Epithelial cell of esophagus (primary cell): Measurements from ENCODE around the gene ZNF451.
"Not testable (repeated sequence)": the region's sequence is repeated elsewhere in the genome, so short reads cannot be mapped to it uniquely, and the experiment has no call there.

Experiments
- DNase-seq: peaks from one replicate; pipeline ENCODE4 v3.0.0; 2010; ENCODE audit warnings: low read depth
- H3K4me3 ChIP-seq: 2 replicates; pipeline ENCODE4 v1.5.1; 2011; ENCODE audit warnings: mild to moderate bottlenecking, low read length, control low read depth
- CTCF ChIP-seq: IDR thresholded peaks from 2 replicates; pipeline ENCODE4 v1.5.1; 2011; ENCODE audit warnings: low read depth, mild to moderate bottlenecking, low read length, control low read depth, inconsistent platforms; ENCODE audit not compliant: insufficient read depth; ENCODE audit errors: missing control alignments

The ZNF451 gene

DNA sequence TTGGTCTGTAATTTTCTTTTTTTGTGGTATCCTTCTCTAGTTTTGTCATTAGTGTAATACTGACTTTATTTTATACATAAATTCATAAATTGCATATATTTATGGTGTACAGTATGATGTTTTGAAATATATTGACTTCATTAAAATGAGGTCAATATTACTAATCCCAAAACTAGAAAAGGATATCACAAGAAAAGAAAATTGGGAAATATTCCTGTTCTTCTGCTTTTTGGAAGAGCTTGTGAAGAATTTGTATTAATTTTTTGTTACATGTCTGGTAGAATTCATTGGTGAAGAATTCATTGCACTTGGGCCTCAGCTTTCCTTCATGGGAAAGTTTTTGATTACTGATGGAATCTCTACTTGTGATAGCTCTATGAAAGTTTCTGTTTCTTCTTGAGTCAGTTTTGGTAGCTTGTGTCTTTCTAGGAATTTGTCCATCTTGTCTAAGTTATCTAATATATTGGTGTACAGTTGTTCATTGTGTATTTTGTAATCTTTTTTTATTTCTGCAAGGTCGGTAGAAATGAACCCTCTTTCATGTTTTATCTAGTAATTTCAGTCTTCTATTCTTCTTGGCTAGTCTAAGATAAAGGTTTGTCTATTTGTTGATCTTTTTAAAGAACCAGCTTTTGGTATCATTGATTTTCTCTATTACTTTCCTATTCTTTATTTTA, 11.3 kb upstream of the ZNF451 start:
- TF ChIP-seq CTCF: no peak
- no peak for DNase-seq
- no peak overlapping the region for H3K4me3 ChIP-seq

DNA sequence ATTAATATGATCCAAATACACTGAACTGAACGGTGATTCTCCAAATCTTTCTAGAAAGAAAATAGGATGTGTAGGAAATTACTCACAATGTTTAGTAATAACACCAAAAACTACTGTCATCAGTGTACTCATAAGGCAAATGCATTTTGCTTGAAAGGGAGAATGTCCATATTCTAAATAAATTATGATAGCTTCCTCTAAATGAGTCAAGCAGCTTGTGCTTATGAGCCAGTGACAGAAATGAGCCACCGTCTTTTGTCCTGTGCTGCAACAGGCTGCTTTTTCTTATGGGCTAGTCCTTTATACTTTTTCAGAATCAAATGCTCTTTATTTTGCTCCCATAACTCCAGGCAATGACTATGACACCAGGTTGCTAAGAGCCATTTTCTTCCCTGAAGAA, 4.5 kb upstream of the ZNF451 start:
- no peak overlapping the region for H3K4me3 ChIP-seq
- no peak for DNase-seq
- TF ChIP-seq CTCF: no peak

DNA sequence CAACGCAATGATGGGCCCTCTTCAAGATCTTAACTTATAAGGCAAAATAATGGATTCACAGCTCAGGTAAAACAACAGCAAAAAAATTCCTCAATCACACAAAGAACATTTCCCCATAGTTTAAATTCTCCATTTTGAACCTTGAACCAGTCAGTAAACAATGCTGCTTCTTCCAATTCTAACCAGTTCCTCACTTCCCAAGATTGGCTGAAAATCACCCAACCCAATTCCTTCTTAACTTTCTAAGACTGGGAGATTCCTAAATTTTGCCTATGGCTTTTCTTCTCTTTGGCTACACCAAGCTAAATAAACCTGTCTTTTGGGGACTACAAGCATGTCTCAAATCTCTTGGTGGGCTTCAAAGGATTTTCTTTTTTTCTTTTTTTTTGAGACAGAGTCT, 3.1 kb upstream of the ZNF451 start:
- no peak for TF ChIP-seq CTCF

DNA sequence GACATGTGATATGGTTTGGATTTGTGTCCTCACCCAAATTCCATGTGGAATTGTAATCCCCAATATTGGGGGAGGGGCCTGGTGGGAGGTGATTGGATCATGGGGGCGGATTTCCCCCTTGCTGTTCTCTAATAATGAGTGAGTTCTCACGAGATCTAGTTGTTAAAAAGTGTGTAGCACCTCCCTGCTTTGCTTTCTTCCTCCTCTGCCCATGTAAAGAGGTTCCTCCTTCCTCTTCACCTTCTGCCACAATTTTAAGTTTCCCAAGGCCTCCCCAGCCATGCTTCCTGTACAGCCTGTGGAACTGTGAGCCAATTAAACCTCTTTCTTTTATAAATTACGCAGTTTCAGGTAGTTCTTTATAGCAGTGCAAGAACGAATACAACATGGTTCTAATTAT, 2.1 kb upstream of the ZNF451 start:
- H3K4me3 ChIP-seq: no peak overlapping the region
- TF ChIP-seq CTCF: no peak
- DNase-seq: no peak

More for the DNA sequence above, 3.1 kb upstream of the ZNF451 start:
- DNase-seq: no peak
- H3K4me3 ChIP-seq: no peak overlapping the region

DNA sequence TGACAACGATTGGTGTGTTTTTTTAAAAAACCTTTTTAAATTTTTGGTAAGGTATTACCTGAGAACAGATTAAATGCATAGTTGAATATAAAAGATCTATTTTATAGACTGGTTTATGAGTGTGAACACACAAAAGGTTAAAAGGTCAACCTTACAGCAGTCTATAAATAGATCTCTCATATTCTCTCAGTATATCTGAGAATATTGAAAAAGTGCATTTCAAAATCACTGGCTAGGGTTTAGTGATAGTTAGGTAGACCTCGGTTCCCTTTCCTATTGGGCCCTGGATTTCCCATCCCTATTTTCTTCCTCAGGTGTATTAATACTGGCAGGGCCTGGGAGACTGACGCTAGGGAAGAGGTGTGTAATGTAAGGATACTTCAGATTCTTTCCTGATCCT, 723 bp upstream of the ZNF451 start:
- peak overlapping the region; percentile 56 for H3K4me3 ChIP-seq
- TF ChIP-seq CTCF: no peak
- no peak for DNase-seq

DNA sequence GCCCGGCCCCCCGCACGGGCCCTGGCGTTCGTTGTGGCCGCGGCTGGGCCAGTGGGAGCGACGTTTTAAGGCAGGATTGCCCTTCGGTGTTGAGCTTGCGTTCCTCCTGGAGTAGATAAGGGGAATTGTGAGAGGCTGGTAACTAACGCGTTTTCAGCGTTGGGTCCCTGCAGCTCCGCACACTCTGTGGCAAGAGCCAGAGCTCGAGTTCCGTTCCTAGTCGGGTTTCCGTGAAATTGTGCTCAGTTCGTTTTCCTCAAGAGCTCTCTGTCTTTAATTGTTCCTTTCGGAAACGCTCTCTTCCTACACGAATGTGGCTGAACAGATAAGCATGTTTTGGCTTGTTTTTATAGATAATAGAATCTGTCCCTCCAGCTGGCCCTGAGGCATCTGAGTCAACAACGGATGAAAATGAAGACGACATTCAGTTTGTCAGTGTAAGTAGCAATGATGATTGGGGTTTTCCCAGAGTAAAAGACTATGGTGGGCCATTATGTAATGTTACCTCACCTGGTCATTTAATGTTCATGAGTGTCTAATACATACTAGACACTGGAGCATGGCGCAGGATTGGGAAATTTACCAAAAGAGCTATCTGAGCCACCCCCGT, 575 bp downstream of the ZNF451 start:
- H3K4me3 ChIP-seq, DNase-seq: not testable (repeated sequence)

GRCh38 chr6:57091375-57091774, 1.4 kb downstream of the ZNF451 start:
- H3K4me3 ChIP-seq: peak overlapping the region; percentile 28
- not testable (repeated sequence) for DNase-seq

- no peak for DNase-seq
- H3K4me3 ChIP-seq: no peak overlapping the region
- TF ChIP-seq CTCF: no peak
These were observed 4.7 kb downstream of the ZNF451 start for GRCh38 chr6:57094689-57095088.
